ENCODE data around the gene DOK6.

Gene DOK6

DNA sequence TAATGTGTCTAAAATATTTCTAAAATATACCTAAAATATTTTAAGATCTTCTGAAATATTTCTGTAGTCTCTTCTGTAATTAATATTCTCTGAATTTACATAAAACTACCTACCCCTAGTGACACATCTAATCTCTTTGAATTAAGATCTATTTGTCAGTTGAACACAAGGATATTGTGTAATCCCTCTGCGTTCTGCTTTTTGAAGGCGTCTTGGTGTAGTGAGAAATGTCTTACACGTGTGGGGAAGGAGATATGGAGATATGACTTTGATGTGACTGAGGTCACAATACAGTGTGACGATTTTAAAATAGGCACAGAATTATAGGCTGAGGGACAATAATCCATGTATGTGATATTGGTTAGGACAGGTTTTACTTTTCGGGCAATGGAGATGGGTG lies 79.8 kb downstream of the DOK6 start:
- H3K4me1 Mint-ChIP-seq (ENCODE audit: low read depth in 2 of 2), result no peaks in the 10 kb centered on the region
- no peaks in the 10 kb centered on the region for H3K36me3 Mint-ChIP-seq (ENCODE audit: insufficient read depth)
- peaks cover 6 to 21% of the 10 kb centered on the region in 2 donors for H3K27me3 Mint-ChIP-seq
- no peak overlapping the region for H3K4me3 Mint-ChIP-seq
- ATAC-seq (replicated peaks), result no peak
- no peak for DNase-seq
- no peaks in the 10 kb centered on the region for H3K9me3 Mint-ChIP-seq
- no peak overlapping the region for H3K27ac Mint-ChIP-seq

DNA sequence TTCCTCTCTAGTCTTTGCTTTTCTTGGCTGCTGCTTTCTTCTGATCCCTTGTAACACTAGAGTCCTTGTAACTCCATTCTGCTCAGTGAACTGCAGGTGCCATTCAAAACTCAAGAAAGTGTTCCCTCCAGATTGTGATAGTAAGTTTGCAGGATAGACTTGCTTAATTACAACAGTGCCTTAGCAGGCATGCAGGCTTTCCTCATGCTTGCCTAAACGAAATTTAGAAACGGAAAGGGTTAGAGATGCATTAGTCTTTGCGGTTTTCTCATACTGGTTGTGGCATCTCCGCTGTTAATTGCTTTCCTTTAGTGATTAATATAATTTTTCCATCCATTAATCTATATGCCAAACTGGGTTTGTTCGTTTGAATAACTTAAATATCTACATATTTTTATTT lies 82.9 kb downstream of the DOK6 start:
- H3K4me3 Mint-ChIP-seq, result no peak overlapping the region
- no peaks in the 10 kb centered on the region for H3K36me3 Mint-ChIP-seq (ENCODE audit: insufficient read depth)
- no peak overlapping the region for H3K27ac Mint-ChIP-seq
- ATAC-seq (replicated peaks), result no peak
- no peak for DNase-seq
- H3K4me1 Mint-ChIP-seq (ENCODE audit: low read depth in 2 of 2), result no peaks in the 10 kb centered on the region
- H3K9me3 Mint-ChIP-seq, result no peaks in the 10 kb centered on the region
- peaks cover 15 to 27% of the 10 kb centered on the region in 2 donors for H3K27me3 Mint-ChIP-seq

DNA sequence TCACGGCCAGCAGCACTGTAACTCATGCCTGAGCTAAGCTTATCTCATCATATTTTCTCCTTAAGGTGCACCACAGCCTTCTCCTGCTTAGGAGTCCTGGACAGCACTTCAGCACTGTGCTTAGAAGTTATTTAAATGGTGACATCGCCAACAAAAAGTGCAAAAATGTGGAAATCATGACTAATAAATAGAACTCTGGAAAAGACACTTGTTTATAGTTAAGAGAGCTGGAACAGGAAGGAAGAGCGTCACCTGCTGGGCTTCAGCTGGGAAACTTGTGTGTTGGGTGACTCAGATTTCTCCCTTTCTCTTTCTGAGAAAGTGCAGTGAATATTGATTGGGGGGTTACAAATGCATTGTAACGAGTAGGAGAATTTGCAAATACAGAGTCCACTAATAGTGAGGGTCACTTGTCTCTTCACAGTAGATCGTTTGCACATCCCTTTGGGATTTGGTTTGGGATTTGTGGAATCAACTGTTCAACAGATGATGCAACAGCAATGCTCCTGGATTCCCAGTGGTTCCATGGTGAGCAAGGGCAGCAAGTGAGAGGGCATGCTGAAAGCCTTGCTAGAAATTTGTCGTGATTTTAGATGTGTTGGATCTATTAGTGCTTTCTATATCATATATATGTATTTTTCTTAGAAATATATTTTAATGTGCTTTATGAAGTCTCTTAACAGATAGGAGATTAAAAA lies 84.2 kb downstream of the DOK6 start:
- Mint-ChIP-seq H3K27ac (no peak overlapping the region), H3K4me3 (no peak overlapping the region), H3K27me3 (peaks cover 16 to 30% of the 10 kb centered on the region in 2 donors), H3K36me3 (ENCODE audit: insufficient read depth) (no peaks in the 10 kb centered on the region), H3K9me3 (no peaks in the 10 kb centered on the region), H3K4me1 (ENCODE audit: low read depth in 2 of 2) (no peaks in the 10 kb centered on the region)
- ATAC-seq (replicated peaks), result no peak
- DNase-seq, result no peak

DNA sequence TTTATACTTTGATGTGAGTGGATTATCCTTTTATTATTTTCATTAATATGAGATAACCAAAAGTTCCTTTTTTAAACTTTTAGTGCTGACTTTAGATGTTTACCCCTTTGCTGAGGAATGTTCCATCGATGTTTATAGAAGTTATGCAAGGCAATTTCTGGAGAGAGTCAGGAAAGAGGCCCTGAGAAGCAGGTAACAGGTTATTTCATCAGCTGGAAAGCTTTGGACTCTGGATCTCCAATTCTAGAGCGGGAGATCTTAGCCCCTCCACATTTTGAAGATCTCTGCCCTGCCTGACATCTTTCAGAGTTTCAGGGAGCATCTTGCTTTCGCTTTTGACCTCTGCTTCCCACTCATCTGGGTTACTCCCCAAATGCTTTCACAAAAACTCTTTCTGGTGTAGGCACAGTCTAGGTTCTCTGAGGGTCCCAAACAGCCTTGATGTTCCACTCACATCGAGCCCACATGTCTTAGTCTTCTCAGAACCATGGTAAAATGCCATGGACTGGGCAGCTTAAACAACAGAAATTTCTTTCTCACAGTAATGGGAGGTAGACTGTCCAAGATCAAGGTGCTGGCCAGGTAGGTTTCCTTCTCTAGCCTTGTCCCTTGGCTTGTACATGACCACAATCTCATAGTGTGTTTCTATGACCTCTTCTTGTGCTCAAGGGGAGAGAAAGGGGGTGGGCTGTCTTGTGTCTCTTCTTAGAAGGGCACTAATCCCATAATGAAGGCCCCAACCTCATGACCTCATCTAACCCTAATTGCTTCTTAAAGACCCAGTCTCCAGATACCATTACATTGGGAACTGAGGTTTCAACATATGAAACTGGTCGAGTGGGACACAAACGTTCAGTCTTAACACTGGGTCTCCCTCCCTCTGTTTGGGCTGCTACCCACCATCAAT lies 87.1 kb downstream of the DOK6 start:
- DNase-seq, result no peak
- H3K27me3 Mint-ChIP-seq, result peaks cover 16 to 29% of the 10 kb centered on the region in 2 donors
- no peak overlapping the region for H3K4me3 Mint-ChIP-seq
- H3K9me3 Mint-ChIP-seq, result no peaks in the 10 kb centered on the region
- no peaks in the 10 kb centered on the region for H3K4me1 Mint-ChIP-seq (ENCODE audit: low read depth in 2 of 2)
- H3K27ac Mint-ChIP-seq, result no peak overlapping the region
- no peaks in the 10 kb centered on the region for H3K36me3 Mint-ChIP-seq (ENCODE audit: insufficient read depth)
- ATAC-seq (replicated peaks), result no peak

DNA sequence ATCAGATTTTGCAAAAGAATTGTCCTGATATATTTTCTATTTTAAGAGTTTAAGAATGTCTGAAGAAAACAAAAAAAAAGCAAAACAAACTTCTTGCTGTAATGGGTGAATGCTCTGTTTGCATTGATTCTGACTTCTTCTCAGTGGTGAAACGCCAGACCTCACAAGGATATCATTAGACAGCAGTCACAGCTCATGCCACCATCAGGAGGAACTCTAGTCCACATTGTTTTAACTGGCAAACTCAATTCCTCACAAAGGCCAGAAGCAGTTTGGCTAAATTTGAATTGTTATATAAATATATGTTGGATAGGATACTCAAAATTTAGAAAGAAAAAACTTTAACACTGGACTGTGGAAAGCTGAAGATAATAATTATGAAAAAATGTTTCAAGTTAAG lies 89.4 kb downstream of the DOK6 start:
- H3K9me3 Mint-ChIP-seq, result no peaks in the 10 kb centered on the region
- H3K36me3 Mint-ChIP-seq (ENCODE audit: insufficient read depth), result no peaks in the 10 kb centered on the region
- H3K27me3 Mint-ChIP-seq, result peaks cover 10 to 13% of the 10 kb centered on the region in 2 donors
- no peaks in the 10 kb centered on the region for H3K4me1 Mint-ChIP-seq (ENCODE audit: low read depth in 2 of 2)
- no peak overlapping the region for H3K4me3 Mint-ChIP-seq
- DNase-seq (no peak), ATAC-seq (replicated peaks) (no peak)
- no peak overlapping the region for H3K27ac Mint-ChIP-seq

DNA sequence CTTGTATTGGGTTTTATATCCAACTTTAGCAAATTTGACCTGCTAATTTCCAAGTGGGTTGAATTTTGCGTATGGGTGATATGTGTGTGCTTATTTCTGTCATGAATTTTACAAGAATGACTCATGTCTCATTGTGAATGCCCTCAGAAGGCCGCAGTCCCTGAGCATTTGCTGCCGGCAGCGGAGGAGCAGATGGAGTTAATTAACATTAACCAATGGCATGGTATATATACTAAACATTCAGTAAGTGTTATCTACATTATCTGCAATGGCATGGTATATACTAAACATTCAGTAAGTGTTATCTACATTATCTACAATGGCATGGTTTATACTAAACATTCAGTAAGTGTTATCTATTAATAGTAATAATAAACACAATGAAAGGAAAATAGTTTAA lies 90.1 kb downstream of the DOK6 start:
- Mint-ChIP-seq H3K4me3 (no peak overlapping the region), H3K27ac (no peak overlapping the region), H3K36me3 (ENCODE audit: insufficient read depth) (no peaks in the 10 kb centered on the region), H3K4me1 (ENCODE audit: low read depth in 2 of 2) (no peaks in the 10 kb centered on the region), H3K27me3 (peaks cover 10 to 11% of the 10 kb centered on the region in 2 donors), H3K9me3 (no peaks in the 10 kb centered on the region)
- no peak for DNase-seq
- ATAC-seq (replicated peaks), result no peak

DNA sequence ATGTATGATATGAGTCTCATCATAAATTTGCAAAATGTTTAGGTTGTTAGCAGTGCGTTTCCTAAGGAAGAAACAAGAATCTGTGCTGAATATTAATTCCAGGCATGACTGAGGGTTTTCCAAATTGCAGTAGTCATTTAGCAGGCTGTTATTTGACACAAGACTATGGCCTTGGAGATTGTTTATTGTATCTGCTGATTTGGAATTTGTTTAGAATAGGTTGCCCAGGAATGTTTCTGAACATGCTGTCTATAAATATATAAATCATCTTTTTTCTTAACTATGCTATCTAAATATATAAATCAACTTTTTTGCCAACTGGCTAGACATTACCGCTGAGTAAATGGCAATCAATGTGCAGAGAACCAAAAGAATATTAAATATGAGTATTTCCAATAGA lies 90.9 kb downstream of the DOK6 start:
- ATAC-seq (replicated peaks), result no peak
- Mint-ChIP-seq H3K27me3 (peaks cover 10 to 19% of the 10 kb centered on the region in 2 donors), H3K4me3 (no peak overlapping the region), H3K36me3 (ENCODE audit: insufficient read depth) (no peaks in the 10 kb centered on the region), H3K27ac (no peak overlapping the region), H3K4me1 (ENCODE audit: low read depth in 2 of 2) (no peaks in the 10 kb centered on the region), H3K9me3 (no peaks in the 10 kb centered on the region)
- no peak for DNase-seq

DNA sequence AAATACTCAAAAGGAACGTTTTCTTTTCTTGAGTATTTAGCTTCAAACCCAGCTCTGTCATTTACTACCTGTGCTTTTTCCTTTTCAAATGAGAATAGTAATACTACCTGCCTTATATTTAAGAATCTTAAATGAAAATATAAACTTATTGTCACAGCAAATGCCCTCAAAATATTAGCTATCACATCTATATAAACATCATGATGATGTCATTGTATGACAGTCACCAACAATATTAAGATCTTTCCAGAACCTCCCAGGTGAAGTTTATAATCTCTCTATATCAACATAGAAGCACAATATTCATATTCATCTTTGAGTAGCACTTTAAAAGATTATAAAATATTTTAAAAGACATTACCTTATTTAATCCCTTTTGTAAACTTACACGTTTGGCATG lies 92.2 kb downstream of the DOK6 start:
- H3K9me3 Mint-ChIP-seq, result no peaks in the 10 kb centered on the region
- H3K36me3 Mint-ChIP-seq (ENCODE audit: insufficient read depth), result no peaks in the 10 kb centered on the region
- DNase-seq (no peak), ATAC-seq (replicated peaks) (no peak)
- peaks cover 5 to 19% of the 10 kb centered on the region in 2 donors for H3K27me3 Mint-ChIP-seq
- H3K4me3 Mint-ChIP-seq, result no peak overlapping the region
- H3K27ac Mint-ChIP-seq, result no peak overlapping the region
- H3K4me1 Mint-ChIP-seq (ENCODE audit: low read depth in 2 of 2), result no peaks in the 10 kb centered on the region

DNA sequence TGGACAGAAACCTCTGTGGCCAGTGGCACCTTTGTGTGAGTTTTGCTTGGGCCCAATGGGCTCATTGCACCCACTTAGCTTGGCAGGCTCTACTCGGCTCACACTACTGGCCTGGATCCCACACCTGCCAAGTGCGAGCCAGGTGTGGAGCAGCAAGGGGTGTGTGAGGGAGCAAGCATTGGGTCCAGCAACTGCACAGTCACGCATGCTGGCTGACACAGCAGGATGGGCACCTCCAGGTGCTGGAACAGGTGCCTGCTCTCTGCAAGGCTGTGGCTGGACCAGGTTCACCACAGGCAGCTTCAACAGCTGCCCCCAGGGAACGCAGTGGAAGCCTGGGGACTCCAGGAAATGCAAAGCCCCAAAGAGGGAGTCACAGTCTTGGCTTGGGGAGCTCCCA lies 94.2 kb downstream of the DOK6 start:
- Mint-ChIP-seq H3K27me3 (peaks cover 0 to 10% of the 10 kb centered on the region in 2 donors), H3K9me3 (no peaks in the 10 kb centered on the region), H3K4me3 (no peak overlapping the region), H3K36me3 (ENCODE audit: insufficient read depth) (no peaks in the 10 kb centered on the region), H3K4me1 (ENCODE audit: low read depth in 2 of 2) (no peaks in the 10 kb centered on the region), H3K27ac (no peak overlapping the region)
- DNase-seq (no peak), ATAC-seq (replicated peaks) (no peak)

DNA sequence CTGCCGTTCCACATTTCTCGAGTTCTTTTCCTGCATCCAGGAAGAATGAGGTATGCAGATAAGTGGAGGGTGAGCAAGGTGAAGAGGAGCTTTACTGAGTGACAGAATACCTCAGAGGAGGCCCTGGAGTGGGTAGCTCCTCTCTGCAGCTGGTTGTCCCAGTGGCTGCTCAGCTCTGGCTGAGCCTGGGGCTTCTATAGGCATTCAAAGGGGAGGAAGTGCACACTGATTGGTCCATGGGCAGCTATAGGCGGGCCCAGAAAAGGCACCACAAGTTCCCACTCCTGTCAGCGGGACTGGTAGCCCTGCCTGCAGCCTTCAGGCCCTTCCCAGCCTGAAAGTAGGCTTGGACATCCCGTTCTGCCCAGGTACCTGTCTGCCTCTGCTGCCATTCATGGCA lies 94.7 kb downstream of the DOK6 start:
- Mint-ChIP-seq H3K4me1 (ENCODE audit: low read depth in 2 of 2) (no peaks in the 10 kb centered on the region), H3K9me3 (no peaks in the 10 kb centered on the region), H3K27me3 (peaks cover 3 to 10% of the 10 kb centered on the region in 2 donors), H3K27ac (no peak overlapping the region), H3K4me3 (no peak overlapping the region), H3K36me3 (ENCODE audit: insufficient read depth) (no peaks in the 10 kb centered on the region)
- no peak for ATAC-seq (replicated peaks)
- no peak for DNase-seq

DNA sequence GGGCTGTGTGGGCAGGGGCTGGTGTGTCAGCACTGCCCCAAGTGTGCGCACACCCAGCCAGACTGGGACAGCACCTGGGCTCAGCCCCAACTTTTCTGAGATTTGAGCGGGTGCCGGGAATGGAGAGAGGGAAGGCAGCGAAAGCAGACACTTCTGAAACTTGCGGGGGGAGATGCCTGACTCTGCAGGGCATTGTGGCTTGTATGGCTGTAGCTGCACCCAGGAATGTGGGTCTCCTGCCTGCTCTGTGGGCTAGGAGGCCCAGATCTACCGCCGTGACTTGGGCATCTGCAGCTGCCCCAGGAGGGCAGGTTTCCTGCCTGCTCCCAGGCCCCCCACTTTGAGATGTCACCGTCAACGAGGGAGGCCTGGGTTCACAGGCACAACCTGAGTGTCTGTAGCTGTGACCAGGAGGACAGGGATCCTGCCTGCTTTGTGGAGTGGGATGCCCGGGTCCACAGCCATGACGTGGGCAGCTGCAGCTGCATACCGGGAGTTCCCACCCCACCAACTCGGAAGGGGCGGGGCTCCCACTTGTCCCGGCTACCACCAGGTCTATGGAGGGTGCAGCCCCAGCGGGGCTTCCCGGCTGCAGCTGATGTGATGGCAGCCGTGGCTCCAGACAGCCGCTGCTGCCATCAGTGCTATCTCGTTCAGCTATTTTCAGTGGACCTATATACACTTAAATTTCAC lies 95.3 kb downstream of the DOK6 start:
- no peaks in the 10 kb centered on the region for H3K9me3 Mint-ChIP-seq
- DNase-seq (no peak), ATAC-seq (replicated peaks) (no peak)
- H3K36me3 Mint-ChIP-seq (ENCODE audit: insufficient read depth), result no peaks in the 10 kb centered on the region
- H3K4me3 Mint-ChIP-seq, result no peak overlapping the region
- H3K4me1 Mint-ChIP-seq (ENCODE audit: low read depth in 2 of 2), result no peaks in the 10 kb centered on the region
- peaks cover 4 to 10% of the 10 kb centered on the region in 2 donors for H3K27me3 Mint-ChIP-seq
- no peak overlapping the region for H3K27ac Mint-ChIP-seq

GRCh38 chr18:69518989-69519388 lies 118.3 kb downstream of the DOK6 start:
- H3K4me3 Mint-ChIP-seq, result no peak overlapping the region
- no peaks in the 10 kb centered on the region for H3K27me3 Mint-ChIP-seq
- ATAC-seq (replicated peaks) (no peak), DNase-seq (no peak)
- H3K27ac Mint-ChIP-seq, result no peak overlapping the region
- no peaks in the 10 kb centered on the region for H3K36me3 Mint-ChIP-seq (ENCODE audit: insufficient read depth)
- H3K4me1 Mint-ChIP-seq (ENCODE audit: low read depth in 2 of 2), result no peaks in the 10 kb centered on the region
- no peaks in the 10 kb centered on the region for H3K9me3 Mint-ChIP-seq

DNA sequence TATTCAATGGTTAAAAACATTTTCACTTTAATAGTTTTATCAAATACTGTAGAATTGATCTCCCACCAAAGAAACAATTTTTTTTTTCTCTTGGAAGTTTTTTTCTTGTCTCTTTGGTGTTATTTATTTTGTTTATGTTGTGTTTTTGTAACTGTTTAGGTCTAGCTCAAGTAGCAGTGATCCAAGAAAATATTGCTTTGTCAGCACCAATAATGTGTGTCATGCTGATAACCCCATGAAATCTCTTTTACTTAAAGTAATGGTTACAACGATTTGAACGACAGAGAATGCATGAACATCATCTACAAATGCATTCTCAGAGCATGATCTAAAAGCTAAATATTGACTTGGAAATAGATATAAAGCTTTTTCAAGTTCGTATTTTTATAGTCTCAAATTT lies 122.9 kb downstream of the DOK6 start:
- H3K4me1 Mint-ChIP-seq (ENCODE audit: low read depth in 2 of 2), result no peaks in the 10 kb centered on the region
- ATAC-seq (replicated peaks) (no peak), DNase-seq (no peak)
- no peaks in the 10 kb centered on the region for H3K27me3 Mint-ChIP-seq
- H3K27ac Mint-ChIP-seq, result no peak overlapping the region
- H3K36me3 Mint-ChIP-seq (ENCODE audit: insufficient read depth), result no peaks in the 10 kb centered on the region
- no peak overlapping the region for H3K4me3 Mint-ChIP-seq
- no peaks in the 10 kb centered on the region for H3K9me3 Mint-ChIP-seq
